ENCODE measurements around the gene APP. TPM values are rescaled to one million over a fixed set of nuclear protein-coding genes. Genes with fewer than 3 reads are reported as not detected.

The APP gene
- total RNA-seq, 1 experiment from 2014 or later: 266 TPM

DNA sequence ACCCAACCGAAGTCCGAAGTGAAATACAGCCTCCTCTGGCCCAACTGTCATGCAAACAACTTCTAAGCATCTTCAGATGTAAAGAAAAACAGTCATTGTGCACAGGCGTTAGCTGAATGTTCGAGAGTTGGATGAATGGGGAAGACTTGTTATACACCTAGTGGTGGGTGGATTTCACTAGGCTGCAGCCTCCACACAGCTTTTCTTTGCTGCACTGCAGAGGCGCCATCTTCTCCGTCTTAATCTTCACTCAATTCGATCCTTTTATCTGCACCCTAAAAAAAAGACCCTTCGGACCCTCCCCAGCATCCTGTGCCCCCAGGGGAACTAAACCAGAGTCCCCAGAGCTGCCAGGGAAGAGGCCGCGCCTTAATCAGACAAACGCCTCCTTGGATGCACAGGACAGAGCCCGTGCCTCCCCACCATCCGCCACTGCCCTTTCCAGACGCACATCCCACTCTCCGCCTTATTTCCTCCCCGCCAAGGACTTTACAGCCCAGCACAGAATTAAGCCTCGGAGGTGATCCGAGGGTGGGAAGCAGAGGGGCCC is 1.4 kb downstream of the APP start:
- Histone ChIP-seq H3K9me2 (replicated peaks; ENCODE audit: low read length) (no peaks in the 10 kb centered on the region), H3K4me1 (ENCODE audit: insufficient read depth, low read length) (peaks cover 43% of the 10 kb centered on the region), H3K9ac (ENCODE audit: low read length) (peak overlapping the region; percentile 93), H4K20me1 (ENCODE audit: low read length) (peaks cover 44% of the 10 kb centered on the region), H3K4me3 (ENCODE audit: low read length) (peak overlapping the region; percentile 82), H3K36me3 (ENCODE audit: low read depth, low read length) (no peaks in the 10 kb centered on the region), H2AFZ (ENCODE audit: low read length) (peak overlapping the region; percentile 73), H3K9me3 (ENCODE audit: low read length) (no peaks in the 10 kb centered on the region), H3F3A (ENCODE audit: low read length, unreplicated experiment) (no peaks in the 10 kb centered on the region), H3K27ac (ENCODE audit: low read length) (peak overlapping the region; percentile 59), H3K27me3 (ENCODE audit: low read length) (no peaks in the 10 kb centered on the region), H3K79me2 (ENCODE audit: low read length) (peaks cover 64% of the 10 kb centered on the region), H3K4me2 (ENCODE audit: low read length) (peak overlapping the region; percentile 96)
- TF ChIP-seq EZH2 (IDR thresholded peaks at IDR 0.05; ENCODE audit: low read length, unreplicated experiment) (no peak), EZH2phosphoT487 (IDR thresholded peaks at IDR 0.05; ENCODE audit: borderline replicate concordance, low read length) (no peak)
- TF ChIP-seq, protein P1, sequence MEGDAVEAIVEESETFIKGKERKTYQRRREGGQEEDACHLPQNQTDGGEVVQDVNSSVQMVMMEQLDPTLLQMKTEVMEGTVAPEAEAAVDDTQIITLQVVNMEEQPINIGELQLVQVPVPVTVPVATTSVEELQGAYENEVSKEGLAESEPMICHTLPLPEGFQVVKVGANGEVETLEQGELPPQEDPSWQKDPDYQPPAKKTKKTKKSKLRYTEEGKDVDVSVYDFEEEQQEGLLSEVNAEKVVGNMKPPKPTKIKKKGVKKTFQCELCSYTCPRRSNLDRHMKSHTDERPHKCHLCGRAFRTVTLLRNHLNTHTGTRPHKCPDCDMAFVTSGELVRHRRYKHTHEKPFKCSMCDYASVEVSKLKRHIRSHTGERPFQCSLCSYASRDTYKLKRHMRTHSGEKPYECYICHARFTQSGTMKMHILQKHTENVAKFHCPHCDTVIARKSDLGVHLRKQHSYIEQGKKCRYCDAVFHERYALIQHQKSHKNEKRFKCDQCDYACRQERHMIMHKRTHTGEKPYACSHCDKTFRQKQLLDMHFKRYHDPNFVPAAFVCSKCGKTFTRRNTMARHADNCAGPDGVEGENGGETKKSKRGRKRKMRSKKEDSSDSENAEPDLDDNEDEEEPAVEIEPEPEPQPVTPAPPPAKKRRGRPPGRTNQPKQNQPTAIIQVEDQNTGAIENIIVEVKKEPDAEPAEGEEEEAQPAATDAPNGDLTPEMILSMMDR (conservative IDR thresholded peaks at IDR 0.05; ENCODE audit: low read depth, low read length): peak; percentile 49
- DNase-seq (peak; percentile 70), ATAC-seq (peak; percentile 31)
- intact Hi-C loops (cut with micrococcal nuclease): loop anchor here (2.0 to 5.0 kb wide), 4 partner anchors 42 to 287 kb away; no protein-coding TSS in a partner anchor
- no TSS peak for BruUV-seq (replicated peaks)
- CTCF ChIA-PET: interaction anchor here (0.6 to 0.7 kb wide), 3 partner anchors 97 to 548 kb away, joined by 3 to 5 read pairs (median 3); no protein-coding TSS in a partner anchor
- POLR2A ChIA-PET (ENCODE audit: unreplicated experiment): interaction anchor here (0.5 to 0.6 kb wide), 2 partner anchors 29 to 147 kb away, joined by 4 to 5 read pairs; no protein-coding TSS in a partner anchor

DNA sequence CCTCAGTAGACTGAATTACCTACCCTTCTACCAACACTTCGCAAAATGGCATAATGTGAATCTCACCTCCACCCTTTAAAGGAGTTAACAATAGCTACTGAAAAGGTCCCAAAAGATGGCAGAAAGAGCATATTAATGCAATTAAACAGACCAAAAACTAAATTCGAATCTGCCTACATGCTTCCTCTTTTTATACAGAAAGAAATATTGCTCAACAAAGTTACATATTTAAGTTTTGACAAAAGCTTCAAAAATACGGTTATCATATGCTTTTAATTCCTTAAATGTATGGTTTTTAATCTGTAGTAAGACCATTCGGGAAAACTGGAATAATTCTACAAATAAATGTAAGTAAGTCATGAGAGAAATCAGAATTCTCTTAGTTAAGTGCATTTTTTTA is 2.2 kb downstream of the APP start:
- TF ChIP-seq EZH2 (IDR thresholded peaks at IDR 0.05; ENCODE audit: low read length, unreplicated experiment): no peak
- no peak for TF ChIP-seq EZH2phosphoT487 (IDR thresholded peaks at IDR 0.05; ENCODE audit: borderline replicate concordance, low read length)
- TF ChIP-seq, protein P1 (conservative IDR thresholded peaks at IDR 0.05; ENCODE audit: low read depth, low read length): no peak
- ChIA-PET CTCF (interaction anchor here (0.6 kb wide), 1 partner anchor 549 kb away, joined by 5 read pairs; no protein-coding TSS in a partner anchor), POLR2A (ENCODE audit: unreplicated experiment) (interaction anchor here (0.5 to 0.6 kb wide), 2 partner anchors 28 to 148 kb away, joined by 4 to 5 read pairs; no protein-coding TSS in a partner anchor)
- Histone ChIP-seq H3K9me3 (ENCODE audit: low read length) (no peaks in the 10 kb centered on the region), H3K4me1 (ENCODE audit: insufficient read depth, low read length) (peaks cover 43% of the 10 kb centered on the region), H3K36me3 (ENCODE audit: low read depth, low read length) (no peaks in the 10 kb centered on the region), H3K9me2 (replicated peaks; ENCODE audit: low read length) (no peaks in the 10 kb centered on the region), H3K4me2 (ENCODE audit: low read length) (peak overlapping the region; percentile 96), H3K9ac (ENCODE audit: low read length) (peak overlapping the region; percentile 93), H3K4me3 (ENCODE audit: low read length) (peak overlapping the region; percentile 82), H3K27ac (ENCODE audit: low read length) (peak overlapping the region; percentile 59), H3K27me3 (ENCODE audit: low read length) (no peaks in the 10 kb centered on the region), H3F3A (ENCODE audit: low read length, unreplicated experiment) (no peaks in the 10 kb centered on the region), H4K20me1 (ENCODE audit: low read length) (peaks cover 45% of the 10 kb centered on the region), H2AFZ (ENCODE audit: low read length) (no peak overlapping the region), H3K79me2 (ENCODE audit: low read length) (peaks cover 71% of the 10 kb centered on the region)
- DNase-seq: no peak
- ATAC-seq: no peak
- BruUV-seq (replicated peaks): no TSS peak
- intact Hi-C loops (cut with micrococcal nuclease): loop anchor here (2.0 to 5.0 kb wide), 4 partner anchors 41 to 286 kb away; no protein-coding TSS in a partner anchor

DNA sequence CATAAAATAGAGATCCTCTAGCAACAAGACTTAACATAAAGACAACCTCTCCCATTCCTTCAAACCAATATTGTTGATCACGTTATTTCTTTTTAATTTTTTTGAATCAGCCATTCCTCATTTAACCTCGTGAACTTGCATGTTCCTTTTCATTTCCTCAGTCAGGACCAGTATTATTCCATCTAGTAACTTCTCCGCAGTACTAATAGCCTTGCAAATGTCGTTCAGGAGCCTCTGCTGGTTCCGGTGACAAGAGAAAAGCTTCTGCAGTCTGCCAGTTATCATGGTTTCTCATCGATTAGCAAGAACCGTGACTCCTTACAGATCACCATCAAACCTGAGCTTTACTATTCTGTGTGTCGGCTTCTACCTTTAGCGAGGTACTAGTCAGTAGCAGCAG is 3.0 kb downstream of the APP start:
- TSS peak; percentile 69 for BruUV-seq (replicated peaks)

More for the DNA sequence above, 3.0 kb downstream of the APP start:
- Histone ChIP-seq H3K79me2 (ENCODE audit: low read length) (peaks cover 79% of the 10 kb centered on the region), H2AFZ (ENCODE audit: low read length) (no peak overlapping the region), H4K20me1 (ENCODE audit: low read length) (peaks cover 46% of the 10 kb centered on the region), H3F3A (ENCODE audit: low read length, unreplicated experiment) (no peaks in the 10 kb centered on the region), H3K9me2 (replicated peaks; ENCODE audit: low read length) (no peaks in the 10 kb centered on the region), H3K9me3 (ENCODE audit: low read length) (no peaks in the 10 kb centered on the region), H3K4me1 (ENCODE audit: insufficient read depth, low read length) (peaks cover 43% of the 10 kb centered on the region), H3K27me3 (ENCODE audit: low read length) (no peaks in the 10 kb centered on the region), H3K4me2 (ENCODE audit: low read length) (peak overlapping the region; percentile 96), H3K4me3 (ENCODE audit: low read length) (peak overlapping the region; percentile 82), H3K9ac (ENCODE audit: low read length) (peak overlapping the region; percentile 93), H3K27ac (ENCODE audit: low read length) (peak overlapping the region; percentile 69), H3K36me3 (ENCODE audit: low read depth, low read length) (no peaks in the 10 kb centered on the region)
- POLR2A ChIA-PET (ENCODE audit: unreplicated experiment): interaction anchor here (1.0 kb wide), 1 partner anchor 518 kb away, joined by 9 read pairs; no protein-coding TSS in a partner anchor
- ATAC-seq (no peak), DNase-seq (no peak)
- TF ChIP-seq, protein P1 (conservative IDR thresholded peaks at IDR 0.05; ENCODE audit: low read depth, low read length): no peak
- TF ChIP-seq EZH2phosphoT487 (IDR thresholded peaks at IDR 0.05; ENCODE audit: borderline replicate concordance, low read length): no peak
- TF ChIP-seq EZH2 (IDR thresholded peaks at IDR 0.05; ENCODE audit: low read length, unreplicated experiment): no peak
- CTCF ChIA-PET: no interaction called here
- intact Hi-C loops (cut with micrococcal nuclease): loop anchor here (1.0 to 5.0 kb wide), 4 partner anchors 40 to 285 kb away; no protein-coding TSS in a partner anchor

Measured in PC-3 (cell line).